Left hindlimb (tissue), 1 donor: ENCODE measurements around the gene INO80D.

Experiments
- DNase-seq: peaks from one replicate; pipeline ENCODE4 v3.0.0-alpha.2; 2018

The INO80D gene

GRCh38 chr2:205975082-205975949, 110.7 kb downstream of the INO80D start:
- DNase-seq = no peak

- DNase-seq = no peak
Measured at GRCh38 chr2:205972113-205972512, 113.9 kb downstream of the INO80D start.

GRCh38 chr2:205970348-205970747, 115.6 kb downstream of the INO80D start:
- DNase-seq = no peak

DNA sequence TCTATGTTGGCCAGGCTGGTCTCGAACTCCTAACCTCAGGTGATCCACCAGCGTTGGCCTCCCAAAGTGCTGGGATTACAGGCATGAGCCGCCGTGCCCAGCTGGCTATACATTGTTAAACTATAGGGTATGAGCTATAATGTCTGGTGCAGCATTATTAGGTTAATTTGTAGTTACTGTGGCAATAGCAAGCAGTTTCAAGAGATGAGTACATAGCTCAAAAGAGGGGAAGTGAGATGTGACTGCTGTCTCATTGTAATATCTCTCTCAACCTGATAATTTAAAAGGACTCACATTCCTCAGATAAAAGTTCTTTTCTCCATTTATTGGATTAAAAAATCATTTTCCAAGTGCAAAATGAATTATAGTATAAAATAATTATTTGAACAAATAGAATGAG, 116.4 kb downstream of the INO80D start:
- DNase-seq = no peak

DNA sequence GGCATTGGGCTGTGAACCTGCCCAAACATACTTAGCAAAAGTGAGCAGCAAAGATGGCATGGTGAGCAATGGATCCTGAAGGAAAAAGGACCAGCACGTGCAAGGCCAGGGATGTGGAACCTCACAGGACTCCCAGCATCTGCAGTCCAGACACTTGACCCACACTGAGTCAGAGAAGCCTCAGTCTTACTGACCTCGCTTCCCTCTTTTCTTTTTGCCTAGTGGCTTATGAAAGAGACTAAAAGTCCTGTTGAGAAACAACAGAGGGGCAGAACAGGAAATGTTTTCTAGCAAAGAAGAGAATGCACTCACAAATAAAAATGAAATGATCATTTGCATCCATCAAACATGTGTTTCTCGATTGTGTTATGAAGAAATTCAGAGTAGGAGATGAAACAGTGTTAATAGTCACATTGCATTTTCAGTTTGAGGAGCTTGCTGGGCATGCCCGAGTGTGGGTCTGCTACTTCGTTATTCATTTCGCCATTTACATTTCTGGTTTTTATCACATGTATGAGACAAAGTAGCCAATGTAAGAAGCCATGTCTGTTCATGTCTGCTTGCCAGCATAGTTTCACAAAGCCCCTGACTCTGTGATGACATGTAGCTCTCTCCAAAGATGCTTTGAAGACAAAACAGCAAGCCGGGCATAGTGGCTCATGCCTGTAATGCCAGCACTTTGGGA, 118.4 kb downstream of the INO80D start:
- DNase-seq = no peak

DNA sequence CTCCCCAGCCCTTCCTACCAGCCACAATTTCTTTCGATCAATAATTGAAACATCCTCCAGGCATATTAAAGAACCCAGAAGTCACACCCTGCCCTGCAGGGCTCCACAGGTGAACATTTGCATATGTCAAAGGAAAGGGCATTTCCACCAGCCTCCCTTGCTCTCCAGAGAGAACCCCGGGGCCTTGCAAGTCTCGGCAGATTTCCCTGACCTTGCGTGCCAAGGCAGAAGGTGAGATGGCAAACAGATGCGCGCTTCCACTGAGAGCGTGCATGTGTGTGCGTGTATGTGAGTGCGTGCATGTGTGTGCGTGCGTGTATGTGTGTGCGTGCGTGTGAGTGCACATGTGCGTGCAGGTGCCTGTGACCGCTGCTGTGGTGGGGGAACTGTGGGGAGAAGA, 120.3 kb downstream of the INO80D start:
- DNase-seq = no peak

- no peak for DNase-seq
Measured at GRCh38 chr2:205964111-205964761, 121.7 kb downstream of the INO80D start.

GRCh38 chr2:205959521-205959920, 126.5 kb downstream of the INO80D start:
- DNase-seq = no peak

GRCh38 chr2:205957452-205958154, 128.4 kb downstream of the INO80D start:
- no peak for DNase-seq

- no peak for DNase-seq
Measured at GRCh38 chr2:205954707-205955106, 131.3 kb downstream of the INO80D start.

DNA sequence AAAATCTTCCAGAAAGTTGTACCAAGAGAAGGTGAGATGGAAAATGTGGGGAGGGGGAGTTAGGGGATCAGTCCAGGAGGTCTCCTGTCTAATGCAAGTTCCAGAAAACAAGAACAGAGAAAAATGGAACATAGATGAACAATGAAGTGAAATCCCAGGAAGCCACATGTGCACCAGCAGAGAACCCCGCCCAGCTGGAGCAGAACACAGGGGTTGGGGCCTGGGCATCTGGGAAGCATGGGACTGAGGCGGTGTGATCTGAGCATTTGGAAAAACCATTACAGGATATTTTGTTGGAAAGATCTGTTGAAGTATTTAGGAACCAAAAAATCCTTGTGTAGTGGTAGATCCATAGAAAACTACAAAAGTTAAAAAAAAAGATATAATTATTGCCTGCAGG, 133.7 kb downstream of the INO80D start:
- no peak for DNase-seq

DNA sequence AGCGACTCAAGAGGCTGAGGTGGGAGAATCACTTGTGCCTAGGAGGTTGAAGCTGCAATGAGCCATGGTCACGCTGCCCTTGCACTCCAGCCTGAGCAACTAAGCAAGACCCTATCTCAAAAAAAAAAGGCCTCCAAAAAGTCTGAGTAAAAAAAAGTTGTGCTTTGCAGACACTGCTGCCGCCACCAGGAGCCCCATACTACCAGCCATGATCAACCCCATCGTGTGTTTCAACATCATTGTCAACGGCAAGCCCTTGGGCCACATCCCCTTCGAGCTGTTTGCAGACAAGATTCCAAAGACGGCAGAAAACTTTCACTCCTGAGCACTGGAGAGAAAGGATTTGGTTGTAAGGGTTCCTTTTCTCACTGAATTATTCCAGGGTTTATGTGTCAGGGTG, 137.1 kb downstream of the INO80D start:
- DNase-seq = no peak

- DNase-seq = no peak
Measured at GRCh38 chr2:205948496-205948837, 137.5 kb downstream of the INO80D start.

- peak; percentile 82 for DNase-seq
Measured at GRCh38 chr2:205947621-205948495, 138.1 kb downstream of the INO80D start.

GRCh38 chr2:205946226-205946625, 139.7 kb downstream of the INO80D start:
- DNase-seq = no peak
